ENCODE data around the gene CDK5R1.

CDK5R1 gene

GRCh38 chr17:32493571-32493970 is 6.8 kb downstream of the CDK5R1 start:
- no peak for DNase-seq (ENCODE audit: low read depth in 2 of 2)

GRCh38 chr17:32493976-32494513 is 7.3 kb downstream of the CDK5R1 start:
- DNase-seq (ENCODE audit: low read depth in 2 of 2) = no peak

- no peak for DNase-seq (ENCODE audit: low read depth in 2 of 2)
Observed at GRCh38 chr17:32494621-32495358, 8.0 kb downstream of the CDK5R1 start.

- no peak for DNase-seq (ENCODE audit: low read depth in 2 of 2)
Observed at GRCh38 chr17:32495359-32496231, 8.8 kb downstream of the CDK5R1 start.

- DNase-seq (ENCODE audit: low read depth in 2 of 2) = no peak
Observed at GRCh38 chr17:32496395-32497073, 9.7 kb downstream of the CDK5R1 start.

- no peak for DNase-seq (ENCODE audit: low read depth in 2 of 2)
Observed at GRCh38 chr17:32497431-32498205, 10.8 kb downstream of the CDK5R1 start.

- no peak for DNase-seq (ENCODE audit: low read depth in 2 of 2)
Observed at GRCh38 chr17:32498391-32498790, 11.6 kb downstream of the CDK5R1 start.

- no peak for DNase-seq (ENCODE audit: low read depth in 2 of 2)
Observed at GRCh38 chr17:32502013-32502412, 15.2 kb downstream of the CDK5R1 start.

- no peak for DNase-seq (ENCODE audit: low read depth in 2 of 2)
Observed at GRCh38 chr17:32502710-32503109, 15.9 kb downstream of the CDK5R1 start.

GRCh38 chr17:32503251-32504165 is 16.7 kb downstream of the CDK5R1 start:
- DNase-seq (ENCODE audit: low read depth in 2 of 2) = no peak

GRCh38 chr17:32504166-32504990 is 17.6 kb downstream of the CDK5R1 start:
- no peak for DNase-seq (ENCODE audit: low read depth in 2 of 2)

- DNase-seq (ENCODE audit: low read depth in 2 of 2) = no peak
Observed at GRCh38 chr17:32508926-32509325, 22.1 kb downstream of the CDK5R1 start.

- no peak for DNase-seq (ENCODE audit: low read depth in 2 of 2)
Observed at GRCh38 chr17:32510466-32510865, 23.7 kb downstream of the CDK5R1 start.

GRCh38 chr17:32512328-32512727 is 25.5 kb downstream of the CDK5R1 start:
- no peak for DNase-seq (ENCODE audit: low read depth in 2 of 2)

GRCh38 chr17:32513579-32513978 is 26.8 kb downstream of the CDK5R1 start:
- no peak for DNase-seq (ENCODE audit: low read depth in 2 of 2)

- no peak for DNase-seq (ENCODE audit: low read depth in 2 of 2)
Observed at GRCh38 chr17:32514606-32515005, 27.8 kb downstream of the CDK5R1 start.

- no peak for DNase-seq (ENCODE audit: low read depth in 2 of 2)
Observed at GRCh38 chr17:32515677-32516383, 29.0 kb downstream of the CDK5R1 start.

- no peak for DNase-seq (ENCODE audit: low read depth in 2 of 2)
Observed at GRCh38 chr17:32516450-32516849, 29.7 kb downstream of the CDK5R1 start.
